WTC11 (cell line): Measurements from ENCODE around the gene OXER1. TPM values are rescaled to one million over a fixed set of nuclear protein-coding genes. Genes with fewer than 3 reads are reported as not detected.

ENCODE experiments used
- ATAC-seq: fragments of 200-7000 bp; cut with Tn5 transposase; 2 replicates; pipeline ENCODE4 v1.10.0; 2021; ENCODE audit warnings: mild to moderate bottlenecking, moderate library complexity
- CTCF ChIA-PET: fragments of 300-600 bp; sonication (Branson Sonifier 250); formaldehyde crosslinking; loops from one replicate; lab custom pipeline; 2021; ENCODE audit warnings: antibody characterized with exemption; lab: Charles Lee
- POLR2A ChIA-PET: fragments of 350-600 bp; sonication (Branson Sonifier 250); formaldehyde crosslinking; loops from one replicate; lab custom pipeline; 2021; ENCODE audit warnings: antibody characterized with exemption; lab: Charles Lee
- DNase-seq: peaks from one replicate; pipeline ENCODE4 v3.0.0; 2021; ENCODE audit warnings: low spot score
- H3K27ac Mint-ChIP-seq: 2 replicates; pipeline ENCODE4 v1.8.0; 2021; ENCODE audit warnings: mixed read lengths
- H3K27me3 Mint-ChIP-seq: 2 replicates; pipeline ENCODE4 v1.8.0; 2021; ENCODE audit warnings: low read depth, mild to moderate bottlenecking, moderate library complexity, mixed read lengths
- H3K36me3 Mint-ChIP-seq: 2 replicates; pipeline ENCODE4 v1.8.0; 2021; ENCODE audit warnings: mixed read lengths
- H3K4me1 Mint-ChIP-seq: 2 replicates; pipeline ENCODE4 v1.8.0; 2022; ENCODE audit warnings: mixed read lengths
- H3K4me3 Mint-ChIP-seq: 2 replicates; pipeline ENCODE4 v1.8.0; 2021; ENCODE audit warnings: mild to moderate bottlenecking, moderate library complexity, mixed read lengths
- H3K9me3 Mint-ChIP-seq: 2 replicates; pipeline ENCODE4 v1.8.0; 2021; ENCODE audit warnings: mixed read lengths
- AFF4 ChIP-seq: sonication (generic); formaldehyde crosslinking; IDR thresholded peaks from 2 replicates; pipeline ENCODE4 v1.8.1; 2023; ENCODE audit warnings: mild to moderate bottlenecking, missing genetic modification reagents, borderline replicate concordance
- ATF6 ChIP-seq: sonication (generic); formaldehyde crosslinking; IDR thresholded peaks from 2 replicates; pipeline ENCODE4 v1.8.1; 2023; ENCODE audit warnings: mild to moderate bottlenecking, missing genetic modification reagents
- CTCF ChIP-seq: fragments of 200-600 bp; IDR thresholded peaks from 2 replicates; pipeline ENCODE4 v1.8.0; 2022; ENCODE audit warnings: antibody characterized with exemption
- E2F4 ChIP-seq: sonication (generic); formaldehyde crosslinking; IDR thresholded peaks from 2 replicates; pipeline ENCODE4 v1.8.1; 2022; ENCODE audit warnings: low read depth, mild to moderate bottlenecking, moderate library complexity, missing genetic modification reagents, borderline replicate concordance
- FOXP1 ChIP-seq: sonication (generic); formaldehyde crosslinking; IDR thresholded peaks from 2 replicates; pipeline ENCODE4 v1.8.0; 2022; ENCODE audit warnings: missing genetic modification reagents, mild to moderate bottlenecking, moderate library complexity, borderline replicate concordance
- GTF2I ChIP-seq: fragments of 250-450 bp; sonication (Bioruptor Pico); conservative IDR thresholded peaks from 2 replicates; pipeline ENCODE4 v1.4.0; 2021; ENCODE audit warnings: mild to moderate bottlenecking
- HMGA2 ChIP-seq: fragments of 250-450 bp; sonication (Bioruptor Pico); IDR thresholded peaks from 2 replicates; pipeline ENCODE4 v1.4.0; 2021; ENCODE audit warnings: mild to moderate bottlenecking, moderate library complexity
- HMGXB4 ChIP-seq: sonication (generic); formaldehyde crosslinking; IDR thresholded peaks from 2 replicates; pipeline ENCODE4 v1.8.1; 2023; ENCODE audit warnings: mild to moderate bottlenecking, moderate library complexity, missing genetic modification reagents
- MLX ChIP-seq: sonication (generic); formaldehyde crosslinking; IDR thresholded peaks from 2 replicates; pipeline ENCODE4 v1.8.1; 2023; ENCODE audit warnings: mild to moderate bottlenecking, missing genetic modification reagents, moderate library complexity
- PRRX2 ChIP-seq: fragments of 250-450 bp; sonication (Bioruptor Pico); IDR thresholded peaks from 2 replicates; pipeline ENCODE4 v1.8.0; 2021; ENCODE audit warnings: mild to moderate bottlenecking
- RELA ChIP-seq: sonication (generic); formaldehyde crosslinking; IDR thresholded peaks from 2 replicates; pipeline ENCODE4 v1.8.1; 2022; ENCODE audit warnings: missing genetic modification reagents, mild to moderate bottlenecking, borderline replicate concordance
- TEAD1 ChIP-seq: sonication (generic); formaldehyde crosslinking; IDR thresholded peaks from 2 replicates; pipeline ENCODE4 v1.8.0; 2022; ENCODE audit warnings: mild to moderate bottlenecking, missing genetic modification reagents
- ZBTB43 ChIP-seq: sonication (generic); formaldehyde crosslinking; IDR thresholded peaks from 2 replicates; pipeline ENCODE4 v1.8.1; 2023; ENCODE audit warnings: mild to moderate bottlenecking, missing genetic modification reagents
- ZMAT4 ChIP-seq: fragments of 250-450 bp; sonication (Bioruptor Pico); IDR thresholded peaks from 2 replicates; pipeline ENCODE4 v1.9.0; 2021; ENCODE audit warnings: mild to moderate bottlenecking
- ZNF138 ChIP-seq: sonication (generic); formaldehyde crosslinking; conservative IDR thresholded peaks from 2 replicates; pipeline ENCODE4 v1.8.1; 2022; ENCODE audit warnings: mild to moderate bottlenecking, moderate library complexity, missing genetic modification reagents
- ZNF423 ChIP-seq: fragments of 250-450 bp; sonication (Bioruptor Pico); IDR thresholded peaks from 2 replicates; pipeline ENCODE4 v2.1.2; 2022; ENCODE audit warnings: mild to moderate bottlenecking, moderate library complexity
- ZNF512 ChIP-seq: sonication (generic); formaldehyde crosslinking; IDR thresholded peaks from 2 replicates; pipeline ENCODE4 v1.8.1; 2022; ENCODE audit warnings: missing genetic modification reagents, borderline replicate concordance
- total RNA-seq: library from RNA; stranded (reverse); gene quantifications from 3 replicates; pipeline ENCODE4 v1.2.3, GENCODE V29; 2021

Gene OXER1
- total RNA-seq, 1 experiment from 2014 or later: 2.6 TPM

- TF ChIP-seq FOXP1 (CRISPR knock-in tag): no peak
- TF ChIP-seq ZBTB43 (CRISPR knock-in tag): no peak
- TF ChIP-seq PRRX2 (CRISPR knock-in tag): no peak
- no peak for TF ChIP-seq MLX (CRISPR knock-in tag)
- no peak for TF ChIP-seq ATF6 (CRISPR knock-in tag)
- TF ChIP-seq TEAD1 (CRISPR knock-in tag): no peak
- no peak for TF ChIP-seq ZNF138 (CRISPR knock-in tag)
- no peak for TF ChIP-seq HMGXB4 (CRISPR knock-in tag)
- no peak for TF ChIP-seq ZNF423 (CRISPR knock-in tag)
- TF ChIP-seq CTCF: no peak
- TF ChIP-seq GTF2I: no peak
- TF ChIP-seq, all 79 proteins: peak for 0
Measured at GRCh38 chr2:42788882-42789281, 24.9 kb upstream of the OXER1 start (continued).

- Mint-ChIP-seq H3K27ac (no peak overlapping the region), H3K27me3 (peaks cover 14% of the 10 kb centered on the region), H3K36me3 (no peaks in the 10 kb centered on the region), H3K4me3 (no peak overlapping the region), H3K9me3 (no peaks in the 10 kb centered on the region), H3K4me1 (peaks cover 17% of the 10 kb centered on the region)
- ATAC-seq (no peak), DNase-seq (no peak)
- CTCF ChIA-PET: no interaction called here
- POLR2A ChIA-PET: no interaction called here
- TF ChIP-seq RELA (CRISPR knock-in tag) (no peak), HMGA2 (no peak), ZNF423 (CRISPR knock-in tag) (no peak)
Measured at GRCh38 chr2:42788478-42788793, 24.5 kb upstream of the OXER1 start.

GRCh38 chr2:42787788-42788477, 24.0 kb upstream of the OXER1 start:
- ChIA-PET CTCF (interaction anchor here (1.2 to 1.9 kb wide), 3 partner anchors 13 to 199 kb away, joined by 3 to 8 read pairs (median 7); no protein-coding TSS in a partner anchor), POLR2A (no interaction called here)
- DNase-seq: no peak
- peaks cover 14% of the 10 kb centered on the region for H3K27me3 Mint-ChIP-seq
- no peak for ATAC-seq
- no peak overlapping the region for H3K27ac Mint-ChIP-seq
- peaks cover 1% of the 10 kb centered on the region; the same call in 1 of the 2 replicates for H3K9me3 Mint-ChIP-seq
- H3K36me3 Mint-ChIP-seq: peaks cover 3% of the 10 kb centered on the region
- no peak overlapping the region for H3K4me3 Mint-ChIP-seq
- peaks cover 14% of the 10 kb centered on the region for H3K4me1 Mint-ChIP-seq
- TF ChIP-seq ZMAT4 (CRISPR knock-in tag) (no peak), E2F4 (CRISPR knock-in tag) (no peak), ZNF512 (CRISPR knock-in tag) (no peak), AFF4 (no peak)
